ENCODE results near the gene SLX4IP.

The SLX4IP gene

DNA sequence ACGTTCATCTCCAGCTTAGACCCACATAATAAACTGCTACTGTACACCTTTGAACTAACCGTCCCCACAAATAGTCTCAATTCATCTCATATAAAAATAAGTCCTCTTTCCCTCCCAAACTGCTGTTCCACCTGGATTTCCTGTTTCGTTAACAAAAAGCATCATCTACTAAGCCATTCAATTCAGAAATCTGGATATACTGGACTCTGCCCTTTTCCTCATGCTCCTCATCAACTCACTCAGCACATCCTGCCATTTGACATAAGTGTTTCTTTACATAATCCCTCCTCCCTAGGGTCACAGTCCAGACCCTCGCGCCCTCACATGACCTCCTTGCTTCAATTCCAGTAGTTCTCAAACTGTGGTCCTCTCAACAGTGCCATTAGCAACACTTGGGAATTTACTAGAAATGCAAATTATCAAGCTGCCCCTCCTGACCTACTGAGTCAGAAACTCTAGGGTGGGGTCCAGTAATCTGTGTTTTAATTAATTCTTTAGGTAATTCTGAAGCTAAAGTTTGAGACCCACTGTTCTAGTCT is 5.6 kb upstream of the SLX4IP start:
- no peak for DNase-seq

- DNase-seq, result no peak
Observed at GRCh38 chr20:10430000-10430466, 5.1 kb upstream of the SLX4IP start.

DNA sequence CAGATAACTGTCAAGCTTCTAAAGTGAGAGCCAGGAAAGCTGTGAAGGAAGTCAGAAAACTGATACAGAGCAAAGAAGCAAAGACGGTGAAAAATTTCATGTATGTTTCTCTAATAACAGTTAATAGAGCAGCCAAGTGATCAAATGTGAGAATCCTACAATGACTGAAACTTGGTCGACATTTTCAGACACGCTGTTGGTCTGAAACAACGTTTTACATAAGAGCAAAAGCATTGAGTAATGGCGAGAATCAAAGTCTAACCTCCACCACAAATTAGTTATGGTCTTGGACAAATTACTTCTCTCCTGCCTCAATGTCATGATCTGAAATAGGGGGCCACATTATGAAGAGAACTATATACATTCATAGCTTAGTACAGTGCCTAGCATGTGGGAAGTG is 4.4 kb upstream of the SLX4IP start:
- DNase-seq, result no peak

DNA sequence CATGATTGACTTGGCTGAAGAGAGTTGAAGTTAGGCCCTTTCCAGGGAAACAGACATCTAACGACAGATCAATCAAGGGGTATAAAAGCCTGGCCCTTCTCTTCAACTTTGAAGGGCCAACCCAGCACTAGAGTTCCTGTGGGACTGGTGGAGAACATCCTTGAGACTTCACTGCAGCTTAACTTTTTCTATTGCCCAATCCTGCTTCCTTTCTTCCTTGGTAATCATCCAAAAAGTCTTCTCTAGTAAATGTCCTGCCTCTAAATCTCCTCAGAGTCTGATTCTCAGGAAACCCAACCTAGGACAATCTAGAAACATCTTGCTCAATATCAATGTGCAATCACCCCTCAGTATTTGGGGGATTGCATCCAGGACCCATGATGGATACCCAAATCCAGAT is 3.0 kb upstream of the SLX4IP start:
- no peak for DNase-seq

GRCh38 chr20:10433014-10433622 is 2.0 kb upstream of the SLX4IP start:
- DNase-seq, result no peak

GRCh38 chr20:10433623-10434466 is 1.3 kb upstream of the SLX4IP start, which contains the start of gene MKKS:
Gene MKKS (minus strand): TSS chr20:10434222. CDS start chr20:10413514, 20,708 bp downstream.
- peak; percentile 89 for DNase-seq

DNA sequence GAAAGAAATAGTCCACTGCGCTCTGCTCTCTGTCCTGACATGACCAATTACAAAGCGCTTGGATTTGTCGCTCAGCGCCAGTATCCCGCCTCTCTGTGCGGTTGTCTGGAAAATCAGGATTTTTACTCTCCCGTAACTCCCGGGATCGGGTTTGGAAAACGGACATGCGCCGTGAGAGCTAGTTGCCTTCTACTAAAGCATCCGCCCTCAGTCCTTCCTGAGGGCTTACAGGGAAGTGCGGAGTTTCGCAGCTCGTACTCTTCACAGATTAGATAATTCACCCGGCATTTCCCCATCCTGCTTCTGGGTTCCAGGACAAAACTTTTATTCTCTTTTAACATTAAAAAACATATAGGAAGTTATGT is 656 bp upstream of the SLX4IP start:
- peak; percentile 99 for DNase-seq

- no peak for DNase-seq
Observed at GRCh38 chr20:10436053-10436699, 1.1 kb downstream of the SLX4IP start.

DNA sequence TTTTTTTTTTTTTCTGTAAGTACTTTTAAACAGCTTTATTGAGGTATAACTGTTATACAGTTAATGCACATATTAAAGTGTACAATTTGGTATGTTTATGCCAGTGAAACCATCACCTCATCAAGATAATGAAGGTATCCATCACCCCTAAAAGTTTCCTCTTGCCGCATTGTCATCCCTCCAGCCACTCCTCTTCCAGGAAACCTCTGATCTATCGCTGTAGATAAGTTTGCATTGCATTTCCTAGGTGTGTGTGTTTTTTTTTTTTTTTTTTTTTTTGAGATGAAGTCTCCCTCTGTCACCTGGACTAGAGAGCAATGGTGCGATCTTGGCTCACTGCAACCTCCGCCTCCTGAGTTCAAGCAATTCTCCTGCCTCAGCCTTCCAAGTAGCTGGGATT is 3.1 kb downstream of the SLX4IP start:
- DNase-seq, result no peak

DNA sequence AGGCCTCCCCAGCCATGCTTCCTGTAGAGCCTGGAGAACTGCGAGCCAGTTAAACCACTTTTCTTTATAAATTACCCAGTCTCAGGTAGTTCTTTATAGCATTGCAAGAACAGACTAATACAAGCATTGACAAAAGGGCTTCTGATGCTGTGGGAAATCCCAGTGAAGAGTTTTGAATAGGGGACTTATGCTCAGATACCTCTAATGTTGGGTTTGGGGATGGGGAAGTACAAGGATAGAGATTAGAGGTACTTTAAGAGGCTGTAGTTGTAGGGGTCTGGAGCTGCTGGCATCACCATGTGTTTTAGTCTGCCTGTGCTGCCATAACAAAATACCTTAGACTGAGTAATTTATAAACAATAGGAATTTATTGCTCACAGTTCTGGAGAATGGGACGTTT is 8.8 kb downstream of the SLX4IP start:
- no peak for DNase-seq

GRCh38 chr20:10445758-10446157 is 10.7 kb downstream of the SLX4IP start:
- no peak for DNase-seq

GRCh38 chr20:10447028-10447427 is 11.9 kb downstream of the SLX4IP start:
- DNase-seq, result peak; percentile 75

DNA sequence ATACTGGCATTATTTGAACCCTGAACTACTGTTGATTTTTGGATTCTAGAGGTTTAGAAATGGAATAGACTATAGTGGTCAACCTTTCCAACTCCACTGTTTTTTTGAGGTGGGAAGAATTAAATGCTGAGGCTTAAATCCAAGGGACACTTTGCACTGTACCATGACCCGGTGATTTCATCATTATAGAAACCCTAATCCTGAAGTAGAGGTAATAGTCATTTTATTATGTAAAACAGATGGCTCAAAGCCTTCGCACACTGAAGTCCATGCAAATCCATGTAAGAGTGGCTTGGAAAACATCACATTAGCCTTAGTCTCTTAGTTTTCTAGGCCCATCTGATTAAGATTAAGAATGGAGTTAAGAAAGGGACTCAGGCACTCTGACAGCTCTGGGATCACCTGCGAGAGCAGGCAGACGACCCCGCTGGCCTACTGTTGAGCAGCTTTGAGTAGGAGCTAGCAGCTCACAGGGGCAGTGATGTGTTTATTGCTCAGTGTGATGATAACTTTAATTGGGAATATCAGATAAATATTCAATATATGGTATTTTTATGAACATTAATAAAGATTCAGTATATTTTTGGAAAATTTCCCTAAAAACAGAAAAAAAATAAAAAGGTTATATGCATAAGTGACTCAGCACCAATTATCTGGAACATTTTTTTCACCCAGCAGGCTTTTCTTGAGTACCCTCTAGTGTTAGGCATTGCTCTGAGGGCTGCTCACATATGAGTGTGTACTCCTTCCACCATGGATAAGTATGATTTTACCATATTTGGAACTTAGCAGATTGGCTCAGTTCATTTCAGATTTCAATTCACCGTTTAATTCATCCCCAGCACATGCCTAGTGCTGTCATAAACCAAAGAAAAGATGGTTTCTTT is 13.4 kb downstream of the SLX4IP start:
- peak; percentile 40 for DNase-seq

DNA sequence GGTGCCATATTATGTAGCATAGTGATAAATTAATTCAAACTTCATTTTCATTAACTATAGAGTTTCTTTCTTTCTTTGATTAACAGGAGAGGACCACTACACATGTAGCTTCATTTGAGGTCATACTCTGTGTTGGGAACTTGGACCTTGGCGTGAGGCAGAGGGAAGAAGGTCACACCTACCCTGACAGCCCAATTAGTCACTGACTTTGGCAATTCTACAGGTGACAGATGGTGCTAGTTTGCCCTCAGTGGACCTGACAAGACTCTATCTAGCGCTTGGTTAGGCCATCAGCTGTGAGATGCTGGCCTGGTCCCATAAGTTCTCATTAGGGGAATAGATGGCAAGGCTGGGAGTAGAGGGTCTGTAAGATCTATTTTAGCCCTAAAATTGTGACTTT is 14.2 kb downstream of the SLX4IP start:
- no peak for DNase-seq

DNA sequence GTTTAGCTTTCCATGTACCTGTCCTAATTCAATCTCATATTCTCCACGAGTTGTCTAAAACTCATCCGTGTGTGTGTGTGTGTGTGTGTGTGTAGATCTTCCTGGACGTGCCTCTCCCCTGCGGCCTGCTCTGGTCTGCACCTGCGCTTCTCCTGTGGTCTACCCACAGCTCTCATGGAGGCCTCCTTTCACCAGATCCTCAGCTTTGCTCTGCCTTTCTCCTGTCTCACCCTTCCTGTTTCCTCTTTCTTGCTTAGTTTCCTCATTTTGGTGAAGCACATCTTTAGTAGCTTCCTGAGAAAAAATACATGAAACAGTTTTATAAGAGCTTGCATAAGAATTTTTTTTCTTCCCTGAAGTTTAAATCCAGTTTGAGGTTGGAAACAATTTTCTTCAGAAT is 18.1 kb downstream of the SLX4IP start:
- no peak for DNase-seq

- no peak for DNase-seq
Observed at GRCh38 chr20:10454151-10454750, 19.1 kb downstream of the SLX4IP start.

DNA sequence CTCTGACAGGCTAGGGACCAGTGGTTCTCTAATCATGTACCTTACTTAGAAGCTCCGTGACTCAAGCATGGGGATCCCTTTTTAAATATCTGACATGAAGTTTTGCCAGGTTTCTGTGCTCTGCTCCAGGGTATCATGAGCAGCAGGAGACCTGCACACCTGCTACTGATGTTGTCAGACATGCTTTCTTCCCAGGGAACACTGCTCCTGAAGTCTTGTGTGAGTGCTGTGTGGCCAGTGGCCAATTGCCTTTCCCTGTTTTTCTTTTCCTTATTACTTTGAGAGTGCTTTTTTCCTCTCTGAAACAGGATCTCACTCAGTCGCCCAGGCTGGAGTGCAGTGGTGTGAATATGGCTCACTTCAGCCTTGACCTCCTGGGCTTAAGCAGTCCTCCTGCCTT is 26.4 kb downstream of the SLX4IP start:
- DNase-seq, result no peak

DNA sequence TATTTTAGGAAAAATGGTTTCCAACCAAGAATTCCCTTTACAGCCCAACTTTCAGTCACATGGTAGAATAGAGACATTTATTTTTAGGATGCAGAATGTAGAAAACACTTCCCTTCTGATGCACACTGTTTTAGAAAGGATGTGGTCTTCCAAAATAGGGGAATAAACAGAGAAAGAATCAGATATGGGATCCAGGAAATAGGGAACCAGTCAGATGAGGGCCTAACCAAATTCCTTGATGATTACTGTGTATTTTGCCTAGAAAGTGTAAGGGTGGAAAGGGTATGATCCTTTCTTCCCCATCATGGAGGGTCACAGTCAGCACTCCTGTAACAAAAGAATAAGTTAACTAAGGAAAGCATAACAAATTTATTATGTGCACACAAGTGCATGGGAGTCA is 27.4 kb downstream of the SLX4IP start:
- DNase-seq, result no peak

DNA sequence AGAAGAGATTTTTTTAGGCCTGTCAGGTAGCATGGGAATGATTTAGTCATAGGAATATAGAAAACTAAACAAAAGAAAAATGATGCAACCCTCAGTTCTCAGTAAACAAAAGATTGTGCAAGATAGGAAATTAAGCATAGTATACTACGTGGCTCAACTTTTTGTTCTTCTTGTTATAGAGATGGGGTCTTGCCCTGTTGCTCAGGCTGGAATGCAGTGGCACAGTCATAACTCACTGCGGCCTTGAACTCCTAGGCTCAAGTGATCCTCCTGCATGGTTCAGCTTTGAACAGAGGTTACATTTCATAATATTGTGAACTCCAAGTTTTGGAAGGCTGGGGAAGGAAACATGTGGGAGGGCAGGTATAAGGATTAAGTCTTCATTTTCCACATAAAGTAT is 28.5 kb downstream of the SLX4IP start:
- no peak for DNase-seq

DNA sequence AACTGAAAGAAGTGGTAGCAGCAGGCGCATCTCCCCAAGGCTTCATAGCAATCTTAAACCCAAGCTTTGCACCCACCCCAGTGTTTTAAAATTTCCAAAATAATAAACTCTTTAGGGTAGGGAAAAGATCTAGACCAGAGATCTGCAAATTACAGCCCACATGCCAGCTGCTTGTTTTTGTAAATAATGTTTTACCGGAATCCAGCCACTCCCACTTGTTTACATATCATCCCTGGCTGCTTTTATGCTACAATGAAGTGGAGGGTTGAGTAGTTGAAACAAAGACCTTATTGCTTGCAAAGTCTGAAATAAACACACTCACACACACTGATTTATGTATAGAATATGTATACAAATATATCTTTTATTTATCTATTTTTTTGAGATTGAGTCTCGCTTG is 30.0 kb downstream of the SLX4IP start:
- no peak for DNase-seq

DNA sequence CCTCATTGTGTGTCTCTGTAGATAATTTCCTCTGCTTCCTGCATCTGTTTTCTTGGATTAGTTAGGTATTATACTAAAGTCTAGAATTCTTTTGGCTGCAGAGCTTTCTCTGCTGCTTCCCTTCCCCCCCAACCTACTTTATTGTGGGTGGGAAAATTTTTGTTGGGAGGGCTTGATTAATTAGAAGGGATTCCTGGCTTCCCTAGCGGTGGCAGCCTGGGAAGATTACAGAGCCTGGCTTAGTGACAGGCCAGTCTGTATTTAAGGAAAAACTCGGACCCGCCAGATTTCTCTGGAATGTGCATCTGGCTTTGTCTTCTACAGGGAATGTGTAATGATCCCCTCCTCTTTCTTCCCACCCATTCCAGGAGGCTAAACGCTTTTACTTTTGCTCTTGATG is 31.2 kb downstream of the SLX4IP start:
- peak; percentile 75 for DNase-seq

DNA sequence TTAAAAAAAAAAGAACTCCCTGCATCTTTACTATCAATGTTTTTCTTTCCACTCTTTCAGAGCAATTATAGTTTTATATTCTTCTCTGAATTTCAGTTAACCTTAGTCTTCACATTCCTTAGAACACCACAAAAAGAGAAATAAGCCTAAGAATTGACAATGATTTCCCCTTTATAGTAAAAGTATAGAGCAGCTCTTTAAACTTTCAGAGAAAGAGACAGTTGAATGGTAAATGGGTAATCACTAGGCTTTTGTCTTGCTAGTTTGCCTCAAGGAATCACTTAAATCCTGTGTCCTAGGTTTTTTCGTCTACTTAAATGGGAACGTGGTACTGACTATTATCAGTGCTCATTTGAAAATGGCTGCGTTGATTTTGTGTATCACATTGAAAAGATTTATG is 31.8 kb downstream of the SLX4IP start:
- no peak for DNase-seq

Data from fibroblast of upper back skin (primary cell).